ENCODE results near the gene CFAP410. TPM values are rescaled to one million over a fixed set of nuclear protein-coding genes. Genes with fewer than 3 reads are reported as not detected.

Gene CFAP410
- polyA plus RNA-seq, 1 donor from 2014 or later: 36.5 TPM

DNA sequence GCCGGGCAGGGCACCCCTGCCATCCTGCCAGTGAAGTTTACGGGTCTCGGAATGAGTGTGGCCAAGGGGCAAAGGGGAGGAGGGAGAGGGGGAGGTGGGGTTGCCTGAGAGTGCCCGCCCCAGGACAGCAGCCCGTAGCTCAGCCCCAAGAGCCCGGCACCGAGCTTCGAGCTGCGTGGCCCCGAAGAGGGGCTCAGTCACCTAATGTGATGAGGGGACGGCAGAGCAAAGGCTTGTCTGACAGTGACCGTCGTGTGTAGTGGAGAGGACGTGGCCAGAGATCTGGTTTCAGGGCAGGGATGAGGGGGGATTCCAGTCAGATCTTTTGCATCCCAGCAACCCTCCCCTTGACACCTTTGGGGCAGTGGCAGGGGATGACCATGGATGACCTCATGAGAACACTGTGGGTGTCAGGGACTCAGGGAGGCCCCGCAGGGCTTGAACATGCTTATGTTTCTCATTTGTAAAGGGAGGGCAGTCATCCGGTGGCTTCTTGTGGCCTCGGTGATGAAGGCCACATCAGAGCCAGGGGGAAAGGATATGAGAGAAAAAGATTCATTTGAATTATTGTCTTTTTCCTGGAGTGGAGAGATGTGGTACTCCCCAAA is 13.2 kb upstream of the CFAP410 start:
- H3K4me3 ChIP-seq (ENCODE audit: low read length): no peak overlapping the region
- no peaks in the 10 kb centered on the region for H3K9me2 ChIP-seq (ENCODE audit: insufficient read depth, low read length)
- H3K79me2 ChIP-seq (replicated peaks; ENCODE audit: insufficient read depth, low read length): no peaks in the 10 kb centered on the region
- H4K20me1 ChIP-seq (ENCODE audit: insufficient read depth): no peaks in the 10 kb centered on the region
- H3F3A ChIP-seq (ENCODE audit: insufficient read depth, low read length, poor library complexity, severe bottlenecking): no peaks in the 10 kb centered on the region
- H3K27me3 ChIP-seq (ENCODE audit: insufficient read depth, low read depth, low read length): peaks cover 35% of the 10 kb centered on the region
- H3K9ac ChIP-seq (ENCODE audit: low read length): no peak overlapping the region
- no peak overlapping the region for H3K4me2 ChIP-seq (ENCODE audit: low read length)
- H3K36me3 ChIP-seq (ENCODE audit: insufficient read depth, low read length): no peaks in the 10 kb centered on the region
- no peak overlapping the region for H2AFZ ChIP-seq (ENCODE audit: low read depth, low read length)
- no peak overlapping the region for H3K27ac ChIP-seq (ENCODE audit: low read length)
- TF ChIP-seq EP300 (conservative IDR thresholded peaks at IDR 0.05; ENCODE audit: poor library complexity, severe bottlenecking) (no peak), SMC3 (conservative IDR thresholded peaks at IDR 0.05; ENCODE audit: poor library complexity) (no peak), EZH2 (IDR thresholded peaks at IDR 0.05; ENCODE audit: borderline replicate concordance, insufficient read depth, low read length, poor library complexity, severe bottlenecking) (no peak), MXI1 (conservative IDR thresholded peaks at IDR 0.05; ENCODE audit: poor library complexity, severe bottlenecking) (no peak), POLR2AphosphoS5 (IDR thresholded peaks at IDR 0.05) (no peak), RAD21 (conservative IDR thresholded peaks at IDR 0.05) (no peak), TAF1 (IDR thresholded peaks at IDR 0.05; ENCODE audit: low read depth) (no peak)
- TF ChIP-seq, protein P1, sequence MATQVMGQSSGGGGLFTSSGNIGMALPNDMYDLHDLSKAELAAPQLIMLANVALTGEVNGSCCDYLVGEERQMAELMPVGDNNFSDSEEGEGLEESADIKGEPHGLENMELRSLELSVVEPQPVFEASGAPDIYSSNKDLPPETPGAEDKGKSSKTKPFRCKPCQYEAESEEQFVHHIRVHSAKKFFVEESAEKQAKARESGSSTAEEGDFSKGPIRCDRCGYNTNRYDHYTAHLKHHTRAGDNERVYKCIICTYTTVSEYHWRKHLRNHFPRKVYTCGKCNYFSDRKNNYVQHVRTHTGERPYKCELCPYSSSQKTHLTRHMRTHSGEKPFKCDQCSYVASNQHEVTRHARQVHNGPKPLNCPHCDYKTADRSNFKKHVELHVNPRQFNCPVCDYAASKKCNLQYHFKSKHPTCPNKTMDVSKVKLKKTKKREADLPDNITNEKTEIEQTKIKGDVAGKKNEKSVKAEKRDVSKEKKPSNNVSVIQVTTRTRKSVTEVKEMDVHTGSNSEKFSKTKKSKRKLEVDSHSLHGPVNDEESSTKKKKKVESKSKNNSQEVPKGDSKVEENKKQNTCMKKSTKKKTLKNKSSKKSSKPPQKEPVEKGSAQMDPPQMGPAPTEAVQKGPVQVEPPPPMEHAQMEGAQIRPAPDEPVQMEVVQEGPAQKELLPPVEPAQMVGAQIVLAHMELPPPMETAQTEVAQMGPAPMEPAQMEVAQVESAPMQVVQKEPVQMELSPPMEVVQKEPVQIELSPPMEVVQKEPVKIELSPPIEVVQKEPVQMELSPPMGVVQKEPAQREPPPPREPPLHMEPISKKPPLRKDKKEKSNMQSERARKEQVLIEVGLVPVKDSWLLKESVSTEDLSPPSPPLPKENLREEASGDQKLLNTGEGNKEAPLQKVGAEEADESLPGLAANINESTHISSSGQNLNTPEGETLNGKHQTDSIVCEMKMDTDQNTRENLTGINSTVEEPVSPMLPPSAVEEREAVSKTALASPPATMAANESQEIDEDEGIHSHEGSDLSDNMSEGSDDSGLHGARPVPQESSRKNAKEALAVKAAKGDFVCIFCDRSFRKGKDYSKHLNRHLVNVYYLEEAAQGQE (IDR thresholded peaks at IDR 0.05; ENCODE audit: borderline replicate concordance): no peak
- TF ChIP-seq, protein P2, sequence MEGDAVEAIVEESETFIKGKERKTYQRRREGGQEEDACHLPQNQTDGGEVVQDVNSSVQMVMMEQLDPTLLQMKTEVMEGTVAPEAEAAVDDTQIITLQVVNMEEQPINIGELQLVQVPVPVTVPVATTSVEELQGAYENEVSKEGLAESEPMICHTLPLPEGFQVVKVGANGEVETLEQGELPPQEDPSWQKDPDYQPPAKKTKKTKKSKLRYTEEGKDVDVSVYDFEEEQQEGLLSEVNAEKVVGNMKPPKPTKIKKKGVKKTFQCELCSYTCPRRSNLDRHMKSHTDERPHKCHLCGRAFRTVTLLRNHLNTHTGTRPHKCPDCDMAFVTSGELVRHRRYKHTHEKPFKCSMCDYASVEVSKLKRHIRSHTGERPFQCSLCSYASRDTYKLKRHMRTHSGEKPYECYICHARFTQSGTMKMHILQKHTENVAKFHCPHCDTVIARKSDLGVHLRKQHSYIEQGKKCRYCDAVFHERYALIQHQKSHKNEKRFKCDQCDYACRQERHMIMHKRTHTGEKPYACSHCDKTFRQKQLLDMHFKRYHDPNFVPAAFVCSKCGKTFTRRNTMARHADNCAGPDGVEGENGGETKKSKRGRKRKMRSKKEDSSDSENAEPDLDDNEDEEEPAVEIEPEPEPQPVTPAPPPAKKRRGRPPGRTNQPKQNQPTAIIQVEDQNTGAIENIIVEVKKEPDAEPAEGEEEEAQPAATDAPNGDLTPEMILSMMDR (IDR thresholded peaks at IDR 0.05; ENCODE audit: poor library complexity, severe bottlenecking): no peak
- H3K9me3 ChIP-seq (ENCODE audit: low read length): no peaks in the 10 kb centered on the region

DNA sequence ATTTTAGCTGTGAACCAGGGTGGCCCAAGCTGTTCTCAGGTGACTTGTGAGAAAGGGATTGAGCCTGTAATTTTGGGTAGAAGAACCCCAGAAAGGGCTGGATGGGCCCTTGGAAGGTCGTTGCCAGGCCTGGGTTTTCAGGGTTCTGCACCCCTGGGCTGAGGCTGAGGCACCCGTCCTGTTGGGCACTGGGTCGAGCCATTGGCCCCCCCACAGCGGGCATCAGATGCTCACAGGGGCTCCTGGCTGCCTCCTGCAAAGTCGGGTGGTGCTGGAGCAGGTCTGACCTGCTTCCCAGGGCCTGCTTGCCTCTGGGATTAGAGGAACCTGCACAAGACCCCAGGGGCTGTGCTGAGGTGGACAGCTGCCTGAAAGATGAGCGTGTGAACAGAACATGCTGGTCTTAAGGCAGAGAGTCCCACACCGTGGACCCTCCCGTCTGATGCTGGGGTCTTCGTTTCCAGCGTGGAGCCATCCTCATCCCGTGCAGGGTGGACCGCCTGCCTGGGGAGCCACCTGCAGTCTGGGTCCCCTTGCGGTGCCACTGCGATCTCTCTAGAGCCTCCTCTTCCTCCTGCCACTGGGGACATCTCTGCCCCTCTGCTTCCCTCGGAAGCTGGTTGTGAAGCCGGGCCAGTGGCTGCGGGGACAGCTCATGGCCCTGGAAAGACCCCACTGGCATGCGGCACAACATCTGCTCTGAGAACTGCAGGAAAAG is 12.5 kb upstream of the CFAP410 start:
- H3K36me3 ChIP-seq (ENCODE audit: insufficient read depth, low read length): no peaks in the 10 kb centered on the region
- H4K20me1 ChIP-seq (ENCODE audit: insufficient read depth): no peaks in the 10 kb centered on the region
- no peak overlapping the region for H3K9ac ChIP-seq (ENCODE audit: low read length)
- no peaks in the 10 kb centered on the region for H3K9me3 ChIP-seq (ENCODE audit: low read length)
- no peak overlapping the region for H3K4me3 ChIP-seq (ENCODE audit: low read length)
- H3K27ac ChIP-seq (ENCODE audit: low read length): no peak overlapping the region
- H3K4me2 ChIP-seq (ENCODE audit: low read length): no peak overlapping the region
- H3K9me2 ChIP-seq (ENCODE audit: insufficient read depth, low read length): no peaks in the 10 kb centered on the region
- no peak for TF ChIP-seq POLR2AphosphoS5 (IDR thresholded peaks at IDR 0.05)
- TF ChIP-seq EZH2 (IDR thresholded peaks at IDR 0.05; ENCODE audit: borderline replicate concordance, insufficient read depth, low read length, poor library complexity, severe bottlenecking): no peak
- no peak for TF ChIP-seq RAD21 (conservative IDR thresholded peaks at IDR 0.05)
- TF ChIP-seq, protein P2 (IDR thresholded peaks at IDR 0.05; ENCODE audit: poor library complexity, severe bottlenecking): no peak
- TF ChIP-seq, protein P1 (IDR thresholded peaks at IDR 0.05; ENCODE audit: borderline replicate concordance): no peak
- no peak for TF ChIP-seq MXI1 (conservative IDR thresholded peaks at IDR 0.05; ENCODE audit: poor library complexity, severe bottlenecking)
- TF ChIP-seq SMC3 (conservative IDR thresholded peaks at IDR 0.05; ENCODE audit: poor library complexity): no peak
- no peak for TF ChIP-seq TAF1 (IDR thresholded peaks at IDR 0.05; ENCODE audit: low read depth)
- no peak for TF ChIP-seq EP300 (conservative IDR thresholded peaks at IDR 0.05; ENCODE audit: poor library complexity, severe bottlenecking)
- H3K79me2 ChIP-seq (replicated peaks; ENCODE audit: insufficient read depth, low read length): no peaks in the 10 kb centered on the region
- H3F3A ChIP-seq (ENCODE audit: insufficient read depth, low read length, poor library complexity, severe bottlenecking): no peaks in the 10 kb centered on the region
- no peak overlapping the region for H2AFZ ChIP-seq (ENCODE audit: low read depth, low read length)
- H3K27me3 ChIP-seq (ENCODE audit: insufficient read depth, low read depth, low read length): peaks cover 35% of the 10 kb centered on the region

All from neural cell (in vitro differentiated cells).